Endothelial cell (in vitro differentiated cells): ENCODE results near the gene HARBI1. TPM values are rescaled to one million over a fixed set of nuclear protein-coding genes. Genes with fewer than 3 reads are reported as not detected.

ENCODE experiments used
- DNase-seq: peaks from one replicate; pipeline ENCODE4 v3.0.0; 2021; ENCODE audit warnings: low spot score
- H3K27ac Mint-ChIP-seq: one replicate; pipeline ENCODE4 v1.8.0; 2021; ENCODE audit warnings: mixed read lengths, inconsistent platforms; ENCODE audit not compliant: unreplicated experiment
- H3K27me3 Mint-ChIP-seq: one replicate; pipeline ENCODE4 v1.8.0; 2021; ENCODE audit warnings: mild to moderate bottlenecking, moderate library complexity, mixed read lengths, inconsistent platforms; ENCODE audit not compliant: unreplicated experiment
- H3K36me3 Mint-ChIP-seq: one replicate; pipeline ENCODE4 v1.8.0; 2021; ENCODE audit warnings: mild to moderate bottlenecking, low read depth, mixed read lengths, inconsistent platforms; ENCODE audit not compliant: unreplicated experiment
- H3K4me1 Mint-ChIP-seq: one replicate; pipeline ENCODE4 v1.8.0; 2021; ENCODE audit warnings: mild to moderate bottlenecking, mixed read lengths, inconsistent platforms; ENCODE audit not compliant: unreplicated experiment
- H3K4me3 Mint-ChIP-seq: one replicate; pipeline ENCODE4 v1.8.0; 2021; ENCODE audit warnings: mild to moderate bottlenecking, mixed read lengths, inconsistent platforms; ENCODE audit not compliant: unreplicated experiment
- H3K9me3 Mint-ChIP-seq: one replicate; pipeline ENCODE4 v1.8.0; 2021; ENCODE audit warnings: mixed read lengths, inconsistent platforms; ENCODE audit not compliant: unreplicated experiment
- total RNA-seq: library from RNA; stranded (reverse); fragmentation: NEBNext Ultra II Directional; extraction: Animal tissue kit (Norgen Biotek cat#: 25700); gene quantifications from one replicate; pipeline ENCODE4 v1.2.1, GENCODE V29; 2021; ENCODE audit not compliant: unreplicated experiment
- TF ChIP-seq, protein P1 (sequence below): fragments of 200-600 bp; sonication (generic); IDR thresholded peaks from one replicate; pipeline ENCODE4 v1.5.0; 2021; ENCODE audit warnings: antibody characterized with exemption; ENCODE audit not compliant: unreplicated experiment

Gene HARBI1
- total RNA-seq, 1 donor from 2014 or later = 6.1 TPM

DNA sequence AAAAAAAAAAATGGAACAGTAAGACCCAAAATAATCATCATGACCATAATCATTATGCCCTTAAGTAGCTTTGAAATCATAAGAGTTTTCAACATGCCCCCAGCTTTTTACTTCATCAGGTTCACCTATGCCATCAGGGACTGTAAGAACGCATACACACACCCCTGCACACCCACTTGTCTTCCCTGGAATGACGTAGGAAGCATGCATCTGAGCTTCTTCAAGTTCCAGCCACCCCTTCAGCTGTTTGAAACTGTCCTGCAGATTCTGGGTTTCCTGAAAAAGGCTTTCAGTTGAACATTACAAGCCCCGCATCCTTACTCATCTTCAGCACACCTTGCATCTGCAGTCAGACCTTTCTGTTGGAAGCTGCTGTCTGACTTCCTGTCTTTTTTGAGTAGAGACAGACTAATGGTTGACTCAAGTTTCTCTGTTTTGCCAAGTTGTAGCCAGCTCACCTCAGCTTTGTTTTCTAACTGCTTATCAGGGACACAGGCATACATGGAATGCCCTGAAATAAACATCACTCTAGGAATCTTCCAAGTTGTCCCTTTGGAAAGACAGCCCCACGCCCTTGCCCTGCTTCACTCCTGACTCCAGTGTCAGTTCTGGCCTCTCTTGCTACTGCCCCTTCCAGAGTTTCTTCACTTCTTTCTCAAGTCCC is 46.4 kb upstream of the HARBI1 start:
- Mint-ChIP-seq H3K9me3 (no peaks in the 10 kb centered on the region), H3K27me3 (no peaks in the 10 kb centered on the region), H3K27ac (no peak overlapping the region), H3K4me1 (peaks cover 20% of the 10 kb centered on the region), H3K36me3 (peaks cover 28% of the 10 kb centered on the region), H3K4me3 (no peak overlapping the region)
- TF ChIP-seq, protein P1, sequence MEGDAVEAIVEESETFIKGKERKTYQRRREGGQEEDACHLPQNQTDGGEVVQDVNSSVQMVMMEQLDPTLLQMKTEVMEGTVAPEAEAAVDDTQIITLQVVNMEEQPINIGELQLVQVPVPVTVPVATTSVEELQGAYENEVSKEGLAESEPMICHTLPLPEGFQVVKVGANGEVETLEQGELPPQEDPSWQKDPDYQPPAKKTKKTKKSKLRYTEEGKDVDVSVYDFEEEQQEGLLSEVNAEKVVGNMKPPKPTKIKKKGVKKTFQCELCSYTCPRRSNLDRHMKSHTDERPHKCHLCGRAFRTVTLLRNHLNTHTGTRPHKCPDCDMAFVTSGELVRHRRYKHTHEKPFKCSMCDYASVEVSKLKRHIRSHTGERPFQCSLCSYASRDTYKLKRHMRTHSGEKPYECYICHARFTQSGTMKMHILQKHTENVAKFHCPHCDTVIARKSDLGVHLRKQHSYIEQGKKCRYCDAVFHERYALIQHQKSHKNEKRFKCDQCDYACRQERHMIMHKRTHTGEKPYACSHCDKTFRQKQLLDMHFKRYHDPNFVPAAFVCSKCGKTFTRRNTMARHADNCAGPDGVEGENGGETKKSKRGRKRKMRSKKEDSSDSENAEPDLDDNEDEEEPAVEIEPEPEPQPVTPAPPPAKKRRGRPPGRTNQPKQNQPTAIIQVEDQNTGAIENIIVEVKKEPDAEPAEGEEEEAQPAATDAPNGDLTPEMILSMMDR = no peak
- no peak for DNase-seq

DNA sequence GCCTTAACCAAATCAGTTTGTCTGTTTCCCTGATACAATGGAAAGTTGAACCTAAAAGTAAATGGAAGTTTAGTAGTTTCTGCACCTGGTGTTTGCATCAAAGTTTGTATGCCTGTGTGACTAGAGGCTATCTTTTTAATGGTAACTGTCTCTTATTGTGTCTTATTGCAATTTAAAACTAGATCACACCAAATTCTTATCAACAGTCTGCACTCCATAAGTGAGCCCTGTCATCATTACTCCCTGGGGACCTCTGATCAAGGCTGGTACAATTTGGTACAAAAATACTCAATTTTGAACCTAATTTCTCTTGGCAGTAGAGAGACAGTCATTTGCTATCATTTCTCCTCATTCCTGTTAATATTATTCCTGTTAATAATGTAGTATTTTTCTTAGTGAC is 45.3 kb upstream of the HARBI1 start:
- H3K27ac Mint-ChIP-seq = no peak overlapping the region
- TF ChIP-seq, protein P1 = no peak
- H3K27me3 Mint-ChIP-seq = no peaks in the 10 kb centered on the region
- H3K4me3 Mint-ChIP-seq = no peak overlapping the region
- DNase-seq = no peak
- H3K36me3 Mint-ChIP-seq = peaks cover 35% of the 10 kb centered on the region
- no peaks in the 10 kb centered on the region for H3K9me3 Mint-ChIP-seq
- H3K4me1 Mint-ChIP-seq = peaks cover 20% of the 10 kb centered on the region

DNA sequence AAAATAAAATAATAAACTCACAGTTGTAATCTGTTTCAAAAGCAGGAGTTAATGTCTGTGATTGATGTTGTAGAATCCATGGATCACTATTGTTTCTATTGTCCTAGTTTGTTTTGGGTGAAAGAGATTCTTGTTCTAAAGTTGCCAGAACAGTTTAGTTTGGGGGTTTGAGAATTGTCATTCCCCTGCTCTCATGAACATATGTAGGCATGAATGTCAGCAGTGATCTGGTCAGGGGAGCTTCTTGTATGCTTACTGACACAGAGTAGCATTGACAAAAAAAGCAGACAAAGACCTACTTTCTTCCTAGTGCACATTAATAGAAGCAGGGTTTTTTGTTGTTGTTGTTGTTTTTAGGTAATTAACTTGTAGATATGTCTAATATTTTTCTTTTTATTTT is 44.8 kb upstream of the HARBI1 start:
- Mint-ChIP-seq H3K9me3 (no peaks in the 10 kb centered on the region), H3K4me1 (peaks cover 20% of the 10 kb centered on the region), H3K27ac (no peak overlapping the region), H3K36me3 (peaks cover 38% of the 10 kb centered on the region), H3K4me3 (no peak overlapping the region), H3K27me3 (no peaks in the 10 kb centered on the region)
- no peak for DNase-seq
- TF ChIP-seq, protein P1 = no peak

DNA sequence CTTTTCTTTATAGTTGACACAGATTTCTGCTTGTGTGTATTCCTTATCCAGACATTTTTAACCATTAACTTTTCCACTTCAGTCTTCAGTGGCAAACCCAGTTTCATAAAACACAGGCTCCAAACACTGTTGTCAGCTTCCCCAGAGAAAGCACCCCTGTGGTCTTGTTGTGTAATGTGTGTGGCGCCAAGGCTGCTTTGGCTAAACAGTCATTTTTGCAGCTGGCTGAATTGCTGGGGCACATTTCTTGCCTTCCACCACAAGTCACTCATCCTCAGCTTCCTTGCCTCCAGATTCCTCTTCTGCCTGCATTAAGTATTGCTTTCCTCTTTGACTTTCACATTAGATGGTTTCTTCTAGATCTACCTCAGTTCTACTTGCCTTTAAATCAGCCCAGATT is 42.9 kb upstream of the HARBI1 start:
- Mint-ChIP-seq H3K36me3 (peaks cover 36% of the 10 kb centered on the region), H3K27me3 (no peaks in the 10 kb centered on the region), H3K4me3 (peak overlapping the region; percentile 10), H3K9me3 (no peaks in the 10 kb centered on the region), H3K4me1 (peaks cover 12% of the 10 kb centered on the region), H3K27ac (no peak overlapping the region)
- no peak for DNase-seq
- TF ChIP-seq, protein P1 = no peak

DNA sequence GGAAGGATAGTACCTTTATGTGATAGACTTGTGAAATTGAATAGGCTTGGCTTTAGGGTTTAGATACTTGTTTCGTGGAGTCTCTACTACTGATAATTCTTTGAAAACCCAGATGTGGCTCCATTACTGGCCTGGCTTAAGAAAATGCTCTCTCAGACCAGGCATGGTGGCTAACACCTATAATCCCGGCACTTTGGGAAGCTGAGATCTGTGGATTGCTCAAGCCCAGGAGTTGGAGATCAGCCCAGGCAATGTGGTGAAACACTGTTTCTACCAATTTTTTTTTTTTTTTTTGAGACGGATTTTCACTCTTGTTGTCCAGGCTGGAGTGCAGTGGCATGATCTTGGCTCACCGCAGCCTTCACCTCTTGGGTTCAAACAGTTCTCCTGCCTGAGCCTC is 41.2 kb upstream of the HARBI1 start:
- no peak overlapping the region for H3K4me3 Mint-ChIP-seq
- H3K9me3 Mint-ChIP-seq = no peaks in the 10 kb centered on the region
- no peak for DNase-seq
- peaks cover 1% of the 10 kb centered on the region for H3K4me1 Mint-ChIP-seq
- H3K27me3 Mint-ChIP-seq = no peaks in the 10 kb centered on the region
- no peak overlapping the region for H3K27ac Mint-ChIP-seq
- TF ChIP-seq, protein P1 = no peak
- peaks cover 30% of the 10 kb centered on the region for H3K36me3 Mint-ChIP-seq
